ENCODE measurements around the gene DOK3.

DNA sequence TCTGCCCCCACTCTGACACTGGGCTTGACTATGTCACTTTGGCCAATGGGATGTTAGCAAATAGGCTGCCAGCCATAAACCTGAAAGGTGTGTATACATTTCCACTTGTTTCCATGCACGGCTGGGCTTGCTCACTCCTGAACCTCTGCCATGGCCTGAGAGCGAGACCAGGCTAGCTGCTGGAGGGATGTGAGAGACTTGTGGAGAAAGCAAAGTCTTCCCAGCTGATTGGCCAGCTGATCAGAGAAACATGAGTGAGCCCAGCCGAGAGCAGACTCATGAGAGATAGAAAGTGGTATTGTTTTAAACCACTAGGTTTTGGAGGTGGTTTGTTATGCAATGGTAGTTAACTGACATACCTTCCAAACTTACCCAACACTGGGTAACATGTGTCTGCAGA is 30.8 kb upstream of the DOK3 start:
- TF ChIP-seq, protein P1, sequence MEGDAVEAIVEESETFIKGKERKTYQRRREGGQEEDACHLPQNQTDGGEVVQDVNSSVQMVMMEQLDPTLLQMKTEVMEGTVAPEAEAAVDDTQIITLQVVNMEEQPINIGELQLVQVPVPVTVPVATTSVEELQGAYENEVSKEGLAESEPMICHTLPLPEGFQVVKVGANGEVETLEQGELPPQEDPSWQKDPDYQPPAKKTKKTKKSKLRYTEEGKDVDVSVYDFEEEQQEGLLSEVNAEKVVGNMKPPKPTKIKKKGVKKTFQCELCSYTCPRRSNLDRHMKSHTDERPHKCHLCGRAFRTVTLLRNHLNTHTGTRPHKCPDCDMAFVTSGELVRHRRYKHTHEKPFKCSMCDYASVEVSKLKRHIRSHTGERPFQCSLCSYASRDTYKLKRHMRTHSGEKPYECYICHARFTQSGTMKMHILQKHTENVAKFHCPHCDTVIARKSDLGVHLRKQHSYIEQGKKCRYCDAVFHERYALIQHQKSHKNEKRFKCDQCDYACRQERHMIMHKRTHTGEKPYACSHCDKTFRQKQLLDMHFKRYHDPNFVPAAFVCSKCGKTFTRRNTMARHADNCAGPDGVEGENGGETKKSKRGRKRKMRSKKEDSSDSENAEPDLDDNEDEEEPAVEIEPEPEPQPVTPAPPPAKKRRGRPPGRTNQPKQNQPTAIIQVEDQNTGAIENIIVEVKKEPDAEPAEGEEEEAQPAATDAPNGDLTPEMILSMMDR (IDR thresholded peaks at IDR 0.05): no peak
- TF ChIP-seq POLR2AphosphoS5 (IDR thresholded peaks at IDR 0.05) (no peak), POLR2A (IDR thresholded peaks at IDR 0.05) (no peak), EP300 (IDR thresholded peaks at IDR 0.05) (no peak)

Measured in upper lobe of left lung (tissue), 4 donors.